ELR (cell line): ENCODE measurements around the gene RBM33.

Experiments used
- DNase-seq: peaks from one replicate; pipeline ENCODE4 v3.0.0-alpha.2; 2015; ENCODE audit warnings: low read depth

RBM33 gene

GRCh38 chr7:155829796-155830470 lies 185.5 kb downstream of the RBM33 start:
- no peak for DNase-seq
